OCI-LY3 (cell line): Measurements from ENCODE around the gene PTAFR.

ENCODE experiments used
- H2AFZ ChIP-seq: fragments of 200-600, 300-600 bp; shearing (Covaris generic); 2 replicates; pipeline ENCODE4 v1.6.0; 2014; ENCODE audit warnings: antibody characterized with exemption, low read depth, low read length
- H3K27ac ChIP-seq: fragments of 200-600, 300-600 bp; sonication (generic); 2 replicates; pipeline ENCODE4 v1.5.1; 2014; ENCODE audit warnings: mild to moderate bottlenecking, low read length, moderate library complexity, mixed read lengths
- H3K27me3 ChIP-seq: fragments of 200-600, 300-600 bp; sonication (generic); 2 replicates; pipeline ENCODE4 v1.6.1; 2014; ENCODE audit warnings: low read depth, low read length, mixed read lengths
- H3K36me3 ChIP-seq: fragments of 200-600, 300-600 bp; sonication (generic); replicated peaks from 2 replicates; pipeline ENCODE3; 2014; ENCODE audit warnings: low read depth, low read length, mixed read lengths
- H3K4me1 ChIP-seq: fragments of 300-600, 200-600 bp; sonication (generic); 2 replicates; pipeline ENCODE4 v1.6.1; 2014; ENCODE audit warnings: low read length, mixed read lengths
- H3K4me2 ChIP-seq: fragments of 200-600, 300-600 bp; sonication (generic); 2 replicates; pipeline ENCODE4 v1.6.1; 2014; ENCODE audit warnings: low read length, mixed read lengths
- H3K4me3 ChIP-seq: fragments of 300-600, 200-600 bp; sonication (generic); 2 replicates; pipeline ENCODE4 v1.5.1; 2014; ENCODE audit warnings: antibody characterized with exemption, mild to moderate bottlenecking, low read length, moderate library complexity
- H3K79me2 ChIP-seq: fragments of 300-600, 200-600 bp; shearing (Covaris generic); 2 replicates; pipeline ENCODE4 v1.6.1; 2014; ENCODE audit warnings: mild to moderate bottlenecking, low read length, mixed read lengths
- H3K9ac ChIP-seq: fragments of 300-600, 200-600 bp; shearing (Covaris generic); 2 replicates; pipeline ENCODE4 v1.6.0; 2014; ENCODE audit warnings: mild to moderate bottlenecking, low read length, moderate library complexity
- H3K9me3 ChIP-seq: fragments of 200-600, 300-600 bp; shearing (Covaris generic); 2 replicates; pipeline ENCODE4 v1.6.1; 2014; ENCODE audit warnings: low read length, mixed read lengths; ENCODE audit not compliant: insufficient read depth
- H4K20me1 ChIP-seq: fragments of 200-600, 300-600 bp; sonication (generic); 2 replicates; pipeline ENCODE4 v1.6.1; 2016; ENCODE audit warnings: low read length, mixed read lengths; ENCODE audit not compliant: insufficient read depth
- EZH2phosphoT487 ChIP-seq: fragments of 200-600 bp; shearing (Covaris generic); IDR thresholded peaks from 2 replicates; pipeline ENCODE4 v1.6.1; 2018; ENCODE audit warnings: antibody characterized with exemption, mixed run types, low read depth
- TF ChIP-seq, protein P1 (sequence below): fragments of 200-600, 300-600 bp; sonication (generic); IDR thresholded peaks from 2 replicates; pipeline ENCODE4 v1.5.1; 2014; ENCODE audit warnings: antibody characterized with exemption, low read length, low read depth

The PTAFR gene, protein sequence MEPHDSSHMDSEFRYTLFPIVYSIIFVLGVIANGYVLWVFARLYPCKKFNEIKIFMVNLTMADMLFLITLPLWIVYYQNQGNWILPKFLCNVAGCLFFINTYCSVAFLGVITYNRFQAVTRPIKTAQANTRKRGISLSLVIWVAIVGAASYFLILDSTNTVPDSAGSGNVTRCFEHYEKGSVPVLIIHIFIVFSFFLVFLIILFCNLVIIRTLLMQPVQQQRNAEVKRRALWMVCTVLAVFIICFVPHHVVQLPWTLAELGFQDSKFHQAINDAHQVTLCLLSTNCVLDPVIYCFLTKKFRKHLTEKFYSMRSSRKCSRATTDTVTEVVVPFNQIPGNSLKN

DNA sequence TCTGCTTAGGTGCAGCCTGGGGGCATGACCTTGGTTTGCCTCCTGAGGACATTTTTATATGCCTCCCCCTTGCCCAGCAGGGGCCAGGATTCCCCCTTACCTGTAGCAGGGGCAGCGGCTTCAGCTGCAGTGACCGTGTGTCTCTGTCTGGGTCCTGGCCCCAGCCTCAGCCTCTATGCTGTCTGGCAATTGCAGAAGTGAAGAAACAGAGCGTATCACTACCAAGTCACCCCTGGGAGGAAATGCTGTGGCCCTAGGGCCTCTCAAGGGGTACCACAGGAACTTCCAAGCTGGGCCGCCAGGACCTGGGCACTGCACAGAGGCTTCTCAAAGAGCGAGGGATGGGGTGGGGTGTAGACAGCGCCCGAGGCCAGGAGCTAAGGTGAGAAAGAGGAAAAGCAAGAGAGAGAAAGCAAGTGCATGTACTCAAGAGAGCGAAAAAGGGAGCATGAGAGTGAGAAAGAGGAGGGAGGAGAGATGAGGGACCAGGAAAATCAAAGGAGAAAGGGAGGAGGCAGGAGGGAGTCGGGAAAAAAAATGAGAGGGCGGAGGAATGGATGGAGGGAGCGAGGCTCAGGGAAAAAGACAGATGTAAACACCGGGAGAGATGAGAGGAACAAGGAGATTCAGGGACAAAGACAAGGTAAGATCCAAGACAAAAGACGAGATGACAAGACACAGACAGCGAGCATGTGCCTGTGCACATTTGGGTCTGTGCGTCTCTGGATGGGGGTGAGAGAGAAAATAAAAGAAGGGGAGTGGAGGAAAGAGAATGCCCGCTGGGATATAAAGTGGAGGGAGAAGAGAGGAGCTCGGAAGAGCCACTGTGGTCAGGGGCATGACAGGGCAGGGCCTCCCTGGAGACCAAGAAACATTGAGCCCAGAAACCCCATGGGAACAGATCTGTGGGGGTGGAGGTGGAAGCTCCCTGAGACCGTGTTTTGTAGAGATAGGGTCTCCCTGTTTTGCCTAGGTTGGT is at the start of gene PTAFR:
PTAFR (minus strand) TSS at position 199 of the 979 bp plus-strand sequence. CDS start 25,669 bp downstream, outside the sequence.
- H3K27ac ChIP-seq, result no peak within 1 kb of the TSS
- peak within 1 kb of the TSS; percentile 65 for H3K4me3 ChIP-seq
- H3K27me3 ChIP-seq, result peaks cover 18% of the 10 kb centered on the region
- peaks cover 52% of the 10 kb centered on the region for H3K4me1 ChIP-seq
- H3K79me2 ChIP-seq, result no peaks in the 10 kb centered on the region
- H4K20me1 ChIP-seq, result no peaks in the 10 kb centered on the region
- peak within 1 kb of the TSS; percentile 52; the same call in 1 of the 2 replicates for H3K9ac ChIP-seq
- H3K4me2 ChIP-seq, result peak within 1 kb of the TSS; percentile 96
- H2AFZ ChIP-seq, result peak within 1 kb of the TSS; percentile 73; the same call in 1 of the 2 replicates
- no peaks in the 10 kb centered on the region for H3K9me3 ChIP-seq
- no peak for TF ChIP-seq EZH2phosphoT487
- TF ChIP-seq, protein P1, sequence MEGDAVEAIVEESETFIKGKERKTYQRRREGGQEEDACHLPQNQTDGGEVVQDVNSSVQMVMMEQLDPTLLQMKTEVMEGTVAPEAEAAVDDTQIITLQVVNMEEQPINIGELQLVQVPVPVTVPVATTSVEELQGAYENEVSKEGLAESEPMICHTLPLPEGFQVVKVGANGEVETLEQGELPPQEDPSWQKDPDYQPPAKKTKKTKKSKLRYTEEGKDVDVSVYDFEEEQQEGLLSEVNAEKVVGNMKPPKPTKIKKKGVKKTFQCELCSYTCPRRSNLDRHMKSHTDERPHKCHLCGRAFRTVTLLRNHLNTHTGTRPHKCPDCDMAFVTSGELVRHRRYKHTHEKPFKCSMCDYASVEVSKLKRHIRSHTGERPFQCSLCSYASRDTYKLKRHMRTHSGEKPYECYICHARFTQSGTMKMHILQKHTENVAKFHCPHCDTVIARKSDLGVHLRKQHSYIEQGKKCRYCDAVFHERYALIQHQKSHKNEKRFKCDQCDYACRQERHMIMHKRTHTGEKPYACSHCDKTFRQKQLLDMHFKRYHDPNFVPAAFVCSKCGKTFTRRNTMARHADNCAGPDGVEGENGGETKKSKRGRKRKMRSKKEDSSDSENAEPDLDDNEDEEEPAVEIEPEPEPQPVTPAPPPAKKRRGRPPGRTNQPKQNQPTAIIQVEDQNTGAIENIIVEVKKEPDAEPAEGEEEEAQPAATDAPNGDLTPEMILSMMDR, result no peak
- no peaks in the 10 kb centered on the region for H3K36me3 ChIP-seq

DNA sequence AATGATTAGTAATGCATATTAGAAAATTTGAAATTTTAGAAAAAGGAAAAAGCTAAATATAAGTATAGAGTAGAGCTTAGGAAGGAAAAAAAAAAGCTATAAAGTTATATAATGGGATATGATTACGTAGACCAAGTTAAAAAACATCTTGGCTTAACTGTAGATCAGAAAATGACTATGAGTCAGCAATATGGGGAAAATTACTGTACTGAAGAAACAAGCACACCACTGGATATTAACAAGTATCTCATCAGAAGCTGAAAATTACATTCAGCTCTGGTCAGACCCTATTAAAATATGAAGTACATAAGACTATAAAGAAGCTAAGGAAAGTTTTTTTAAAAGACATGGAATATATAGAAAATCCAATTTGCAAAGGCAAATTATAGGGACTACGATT is 36.8 kb upstream of the PTAFR start:
- H3K27ac ChIP-seq, result no peak overlapping the region
- H3K4me3 ChIP-seq, result no peak overlapping the region
- no peak for TF ChIP-seq EZH2phosphoT487
- TF ChIP-seq, protein P1, result no peak
- H3K4me1 ChIP-seq, result no peaks in the 10 kb centered on the region
- H4K20me1 ChIP-seq, result no peaks in the 10 kb centered on the region
- H3K4me2 ChIP-seq, result no peak overlapping the region
- H2AFZ ChIP-seq, result no peak overlapping the region
- no peaks in the 10 kb centered on the region for H3K27me3 ChIP-seq
- H3K9me3 ChIP-seq, result no peaks in the 10 kb centered on the region
- no peaks in the 10 kb centered on the region for H3K79me2 ChIP-seq
- H3K9ac ChIP-seq, result no peak overlapping the region
- peaks cover 6% of the 10 kb centered on the region for H3K36me3 ChIP-seq

DNA sequence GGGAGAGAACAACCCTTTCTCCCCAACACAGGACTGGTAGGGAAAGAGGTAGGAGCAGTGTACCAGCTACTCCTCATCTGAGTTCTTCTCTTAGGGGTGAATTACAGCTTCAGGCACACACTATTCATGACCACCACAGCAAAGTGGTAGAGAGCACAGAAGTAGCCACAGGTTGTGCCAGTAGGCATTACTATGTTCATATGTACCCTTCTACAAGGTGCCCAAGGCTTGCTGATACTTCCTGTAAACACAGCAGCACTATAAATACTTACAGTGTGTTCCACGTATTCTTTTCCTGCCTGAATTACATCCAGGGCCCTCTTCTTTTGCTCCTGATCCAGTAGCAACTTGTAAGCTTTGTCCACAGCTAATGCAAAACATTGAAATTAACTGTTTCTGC is 33.2 kb upstream of the PTAFR start:
- Histone ChIP-seq H4K20me1 (no peaks in the 10 kb centered on the region), H3K4me3 (no peak overlapping the region), H3K79me2 (no peaks in the 10 kb centered on the region), H3K27me3 (no peaks in the 10 kb centered on the region), H3K4me1 (no peaks in the 10 kb centered on the region), H3K9me3 (no peaks in the 10 kb centered on the region), H2AFZ (no peak overlapping the region), H3K27ac (no peak overlapping the region), H3K36me3 (peaks cover 7% of the 10 kb centered on the region), H3K9ac (no peak overlapping the region), H3K4me2 (no peak overlapping the region)
- TF ChIP-seq, protein P1, result no peak
- no peak for TF ChIP-seq EZH2phosphoT487

DNA sequence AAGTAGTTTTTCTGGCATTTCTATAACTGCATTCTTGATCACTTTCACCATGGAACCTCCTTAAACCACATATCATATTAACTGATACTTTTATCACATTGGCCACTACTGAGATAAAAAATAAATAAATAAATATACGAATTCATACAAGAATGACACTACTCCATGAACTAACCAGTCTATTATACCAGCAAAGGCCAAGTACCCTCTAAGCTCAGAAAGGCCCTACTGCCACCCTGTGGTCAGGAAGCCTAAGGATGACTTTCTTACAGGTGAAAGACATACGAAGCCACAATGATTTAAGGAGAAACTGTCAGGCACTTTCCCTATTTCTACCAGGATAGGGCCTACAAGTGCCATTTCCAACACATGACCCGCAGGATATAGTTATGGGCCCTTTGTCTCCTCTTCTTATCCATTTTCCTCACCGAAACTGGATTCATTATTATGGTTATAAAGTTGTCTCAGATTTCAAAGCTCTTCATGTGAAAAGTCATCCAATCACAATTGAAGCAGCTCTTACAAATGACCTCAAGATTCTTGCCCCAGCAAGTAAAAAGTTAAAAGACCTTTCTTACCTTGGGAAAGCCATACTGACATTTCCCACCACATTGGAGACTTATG is 32.4 kb upstream of the PTAFR start:
- H4K20me1 ChIP-seq, result no peaks in the 10 kb centered on the region
- TF ChIP-seq EZH2phosphoT487, result no peak
- TF ChIP-seq, protein P1, result peak; percentile 76
- no peak overlapping the region for H3K27ac ChIP-seq
- no peaks in the 10 kb centered on the region for H3K79me2 ChIP-seq
- H3K27me3 ChIP-seq, result no peaks in the 10 kb centered on the region
- H3K9me3 ChIP-seq, result no peaks in the 10 kb centered on the region
- no peak overlapping the region for H2AFZ ChIP-seq
- H3K4me3 ChIP-seq, result no peak overlapping the region
- H3K4me1 ChIP-seq, result no peaks in the 10 kb centered on the region
- no peak overlapping the region for H3K9ac ChIP-seq
- H3K4me2 ChIP-seq, result no peak overlapping the region
- peaks cover 7% of the 10 kb centered on the region for H3K36me3 ChIP-seq
